ENCODE measurements around the gene RPH3AL.
A peak's percentile ranks its signal among the peaks of the same experiment; 100 is the strongest.

RPH3AL gene

DNA sequence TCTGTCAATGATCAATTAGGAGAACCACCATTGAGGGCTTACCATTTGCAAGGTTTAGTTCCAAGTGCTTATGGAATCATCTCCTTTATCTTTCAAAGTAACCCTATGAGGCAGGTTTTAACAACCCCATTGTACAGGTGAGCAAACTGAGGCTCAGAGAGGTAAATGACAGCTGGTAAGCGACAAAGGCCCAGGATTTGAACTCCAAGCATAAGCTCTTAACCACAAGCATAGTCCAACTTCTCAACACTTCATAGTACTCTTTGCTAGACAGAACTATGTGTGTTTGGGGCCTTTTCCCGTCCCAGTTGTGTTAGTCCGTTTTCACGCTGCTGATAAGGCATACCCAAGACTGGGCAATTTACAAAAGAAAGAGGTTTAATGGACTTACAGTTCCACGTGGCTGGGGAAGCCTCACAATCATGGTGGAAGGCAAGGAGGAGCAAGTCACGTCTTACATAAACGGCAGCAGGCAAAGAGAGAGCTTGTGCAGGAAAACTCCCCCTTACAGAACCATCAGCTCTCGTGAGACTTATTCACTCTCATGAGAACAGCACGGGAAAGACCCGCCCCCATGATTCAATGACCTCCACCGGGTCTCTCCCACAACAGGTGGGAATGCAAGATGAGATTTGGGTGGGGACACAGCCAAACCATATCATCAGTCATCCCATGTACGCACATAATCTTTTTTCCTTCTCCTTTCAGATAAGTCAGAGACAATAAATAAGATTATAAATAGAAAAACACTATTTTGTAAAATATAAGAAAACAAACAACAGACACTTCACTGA is 6.4 kb downstream of the RPH3AL start:
- peaks cover 41% of the 10 kb centered on the region for H3K9me3 ChIP-seq
- H3K27ac ChIP-seq = no peak overlapping the region
- H3K4me2 ChIP-seq = no peak overlapping the region
- TF ChIP-seq Cebpa-rat (IDR thresholded peaks at IDR 0.05) = no peak
- H3K36me3 ChIP-seq = 0 out of 2 replicates have a peak, but pooled peaks cover 4% of the 10 kb centered on the region
- H3K4me3 ChIP-seq = no peak overlapping the region
- H3K9ac ChIP-seq = no peak overlapping the region
- peaks cover 66% of the 10 kb centered on the region for H3K4me1 ChIP-seq
- no peaks in the 10 kb centered on the region for H4K20me1 ChIP-seq
- no peaks in the 10 kb centered on the region for H3K27me3 ChIP-seq

DNA sequence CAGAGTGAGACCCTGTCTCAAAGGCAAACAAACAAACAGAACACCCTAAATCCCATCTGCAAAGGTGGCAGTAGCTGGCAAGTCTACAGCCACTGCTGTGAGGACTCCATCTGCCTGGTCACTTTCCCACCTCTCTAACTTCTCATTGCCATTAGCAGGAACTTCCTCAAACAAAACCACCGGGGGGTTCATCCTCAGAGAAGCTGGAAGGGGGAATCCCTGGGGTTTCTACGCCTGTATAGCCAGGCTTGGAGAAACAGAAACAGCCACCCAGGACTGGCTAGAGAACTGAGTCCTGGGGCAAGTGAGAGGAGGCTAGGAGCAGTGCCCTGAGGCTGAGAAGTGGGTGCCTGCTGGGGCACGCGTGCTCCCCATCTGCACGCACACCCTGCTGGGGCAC is 7.3 kb downstream of the RPH3AL start:
- H4K20me1 ChIP-seq = no peaks in the 10 kb centered on the region
- H3K27me3 ChIP-seq = no peaks in the 10 kb centered on the region
- H3K27ac ChIP-seq = no peak overlapping the region
- peak overlapping the region; percentile 20 for H3K4me2 ChIP-seq
- peaks cover 41% of the 10 kb centered on the region for H3K9me3 ChIP-seq
- H3K36me3 ChIP-seq = 0 out of 2 replicates have a peak, but pooled peaks cover 4% of the 10 kb centered on the region
- H3K4me3 ChIP-seq = no peak overlapping the region
- peaks cover 60% of the 10 kb centered on the region for H3K4me1 ChIP-seq
- no peak overlapping the region for H3K9ac ChIP-seq
- TF ChIP-seq Cebpa-rat (IDR thresholded peaks at IDR 0.05) = no peak

DNA sequence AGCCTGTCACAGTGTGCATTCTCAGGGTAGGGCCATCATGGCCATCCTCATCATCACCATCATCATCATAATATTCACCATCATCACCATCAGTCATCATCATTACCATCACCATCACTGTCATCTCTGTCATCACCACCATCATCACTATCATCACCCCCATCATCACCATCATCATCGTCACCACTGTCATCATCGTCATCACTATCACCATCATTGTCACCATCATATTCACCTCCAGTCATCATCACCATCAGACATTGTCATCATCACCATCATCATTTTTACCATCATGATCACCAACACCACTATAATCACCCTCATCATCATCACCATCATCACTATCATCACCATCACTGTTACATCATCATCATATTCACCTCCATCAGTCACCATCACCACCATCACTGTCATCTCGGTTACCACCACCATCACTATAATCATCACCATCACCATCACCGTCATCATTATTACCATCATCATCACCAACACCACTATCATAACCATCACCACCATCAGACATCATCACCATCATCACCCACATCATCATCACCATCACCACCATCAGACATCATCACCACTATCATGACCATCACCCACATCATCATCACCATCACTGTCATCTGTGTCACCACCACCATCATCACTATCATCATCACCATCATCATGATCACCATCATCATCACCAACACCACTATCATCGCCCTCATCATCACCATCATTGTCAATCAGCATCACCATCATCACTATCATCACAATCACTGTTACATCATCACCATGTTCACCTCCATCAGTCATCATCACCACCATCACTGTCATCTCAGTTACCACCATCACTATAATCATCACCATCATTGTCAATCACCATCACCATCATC is 8.5 kb downstream of the RPH3AL start:
- H3K27me3 ChIP-seq = no peaks in the 10 kb centered on the region
- H3K36me3 ChIP-seq = 0 out of 2 replicates have a peak, but pooled peaks cover 4% of the 10 kb centered on the region
- no peak overlapping the region for H3K27ac ChIP-seq
- no peak for TF ChIP-seq Cebpa-rat (IDR thresholded peaks at IDR 0.05)
- peaks cover 41% of the 10 kb centered on the region for H3K9me3 ChIP-seq
- no peak overlapping the region for H3K9ac ChIP-seq
- H3K4me1 ChIP-seq = peaks cover 60% of the 10 kb centered on the region
- no peaks in the 10 kb centered on the region for H4K20me1 ChIP-seq
- H3K4me2 ChIP-seq = no peak overlapping the region
- H3K4me3 ChIP-seq = no peak overlapping the region

DNA sequence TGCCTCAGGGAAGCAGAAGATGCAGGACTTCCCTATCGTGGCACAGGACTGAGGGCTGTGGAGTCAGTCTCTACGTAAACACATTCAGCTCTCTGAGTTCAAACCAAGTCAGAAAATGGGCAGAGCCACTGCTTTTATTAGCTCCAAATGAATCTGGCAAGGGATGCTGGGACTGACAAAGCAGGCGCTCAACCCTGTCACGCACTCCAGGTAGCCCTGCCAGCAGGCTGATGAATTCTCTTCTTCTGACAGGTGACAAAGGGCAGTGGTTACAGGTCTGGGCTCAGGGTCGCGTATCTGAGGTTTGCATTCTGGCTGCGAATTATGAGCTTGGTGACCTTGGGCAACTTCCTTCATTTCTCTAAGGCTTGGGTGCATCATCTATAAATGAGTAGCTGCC is 9.4 kb downstream of the RPH3AL start:
- Histone ChIP-seq H3K27ac (no peak overlapping the region), H3K4me3 (no peak overlapping the region), H4K20me1 (no peaks in the 10 kb centered on the region), H3K4me1 (peaks cover 60% of the 10 kb centered on the region), H3K27me3 (no peaks in the 10 kb centered on the region), H3K36me3 (0 out of 2 replicates have a peak, but pooled peaks cover 4% of the 10 kb centered on the region), H3K9ac (no peak overlapping the region), H3K9me3 (peaks cover 41% of the 10 kb centered on the region), H3K4me2 (no peak overlapping the region)
- TF ChIP-seq Cebpa-rat (IDR thresholded peaks at IDR 0.05) = no peak

DNA sequence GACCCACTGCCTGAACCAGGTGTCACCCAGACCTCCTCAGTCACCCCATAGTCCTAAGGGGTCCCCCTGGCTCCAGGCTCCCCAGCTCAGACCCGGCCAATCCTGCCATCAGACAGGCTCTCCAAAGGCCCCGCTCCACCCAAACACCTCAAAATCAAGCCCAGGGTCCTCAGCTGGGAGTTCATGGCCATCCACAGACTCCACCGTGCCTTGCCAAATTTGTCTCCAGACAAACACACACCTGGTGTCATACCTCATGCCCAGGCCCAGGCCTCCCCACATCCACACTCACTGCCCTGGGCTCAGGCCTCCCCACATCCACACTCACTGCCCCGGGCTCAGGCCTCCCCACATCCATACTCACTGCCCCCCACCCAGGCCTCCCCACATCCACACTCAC is 12.5 kb downstream of the RPH3AL start:
- peak overlapping the region; percentile 58; the same call in 1 of the 2 replicates for H3K4me3 ChIP-seq
- peaks cover 11% of the 10 kb centered on the region; the same call in 1 of the 2 replicates for H4K20me1 ChIP-seq
- peak overlapping the region; percentile 83 for H3K27ac ChIP-seq
- no peak for TF ChIP-seq Cebpa-rat (IDR thresholded peaks at IDR 0.05)
- 0 out of 2 replicates have a peak, but pooled peaks cover under 1% of the 10 kb centered on the region for H3K36me3 ChIP-seq
- H3K4me1 ChIP-seq = peaks cover 67% of the 10 kb centered on the region
- H3K9me3 ChIP-seq = peaks cover 22% of the 10 kb centered on the region
- peak overlapping the region; percentile 74 for H3K9ac ChIP-seq
- 0 out of 2 replicates have a peak, but pooled peaks cover 6% of the 10 kb centered on the region for H3K27me3 ChIP-seq
- H3K4me2 ChIP-seq = peak overlapping the region; percentile 94

DNA sequence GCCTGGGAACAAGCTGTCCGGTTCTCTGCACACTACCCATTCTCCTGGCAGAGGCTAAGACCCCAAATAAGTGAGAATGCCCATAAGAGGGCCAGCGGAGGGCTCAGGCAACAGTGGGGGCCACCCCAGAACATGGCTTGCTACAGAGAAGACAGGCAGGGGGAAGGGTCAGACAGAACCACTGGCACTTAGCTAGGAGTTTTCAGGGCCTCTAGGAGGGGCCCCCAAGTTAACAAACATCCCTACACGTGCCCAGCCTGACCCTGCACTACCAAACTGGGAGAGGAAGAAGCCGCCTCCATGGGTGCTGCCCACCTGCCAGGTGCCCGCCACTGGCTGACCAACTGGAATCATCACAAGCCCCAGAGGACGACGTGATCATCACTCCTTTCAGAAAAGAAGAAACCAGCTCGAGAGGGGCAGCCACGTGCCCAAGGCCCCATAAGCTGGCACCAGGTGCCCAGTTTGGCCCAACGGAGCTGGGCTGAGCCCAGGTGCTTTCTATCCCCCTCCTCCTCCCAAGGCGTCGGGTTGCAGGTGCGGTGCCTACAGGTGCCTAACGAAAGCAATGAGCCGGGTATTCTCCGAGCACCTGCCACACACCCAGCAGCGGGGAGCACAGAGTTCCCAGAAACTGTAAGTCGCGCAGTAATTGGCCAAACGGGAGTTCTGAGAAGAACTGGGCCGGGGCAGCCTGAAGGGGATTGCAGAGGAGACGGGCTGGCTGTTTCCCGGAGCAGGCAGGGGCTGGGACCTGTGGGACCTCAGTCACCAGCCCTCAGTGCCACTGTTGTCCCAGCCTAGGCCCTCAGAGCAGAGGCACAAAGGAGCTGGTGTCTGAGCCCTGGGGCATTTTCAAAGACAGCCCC is 13.2 kb downstream of the RPH3AL start:
- TF ChIP-seq Cebpa-rat (IDR thresholded peaks at IDR 0.05) = no peak
- H3K9me3 ChIP-seq = peaks cover 16% of the 10 kb centered on the region
- peak overlapping the region; percentile 83 for H3K27ac ChIP-seq
- H3K27me3 ChIP-seq = 0 out of 2 replicates have a peak, but pooled peaks cover 10% of the 10 kb centered on the region
- peaks cover 69% of the 10 kb centered on the region for H3K4me1 ChIP-seq
- peak overlapping the region; percentile 58; the same call in 1 of the 2 replicates for H3K4me3 ChIP-seq
- no peaks in the 10 kb centered on the region for H3K36me3 ChIP-seq
- H3K4me2 ChIP-seq = peak overlapping the region; percentile 94
- H4K20me1 ChIP-seq = peaks cover 14% of the 10 kb centered on the region; the same call in 1 of the 2 replicates
- H3K9ac ChIP-seq = peak overlapping the region; percentile 74

DNA sequence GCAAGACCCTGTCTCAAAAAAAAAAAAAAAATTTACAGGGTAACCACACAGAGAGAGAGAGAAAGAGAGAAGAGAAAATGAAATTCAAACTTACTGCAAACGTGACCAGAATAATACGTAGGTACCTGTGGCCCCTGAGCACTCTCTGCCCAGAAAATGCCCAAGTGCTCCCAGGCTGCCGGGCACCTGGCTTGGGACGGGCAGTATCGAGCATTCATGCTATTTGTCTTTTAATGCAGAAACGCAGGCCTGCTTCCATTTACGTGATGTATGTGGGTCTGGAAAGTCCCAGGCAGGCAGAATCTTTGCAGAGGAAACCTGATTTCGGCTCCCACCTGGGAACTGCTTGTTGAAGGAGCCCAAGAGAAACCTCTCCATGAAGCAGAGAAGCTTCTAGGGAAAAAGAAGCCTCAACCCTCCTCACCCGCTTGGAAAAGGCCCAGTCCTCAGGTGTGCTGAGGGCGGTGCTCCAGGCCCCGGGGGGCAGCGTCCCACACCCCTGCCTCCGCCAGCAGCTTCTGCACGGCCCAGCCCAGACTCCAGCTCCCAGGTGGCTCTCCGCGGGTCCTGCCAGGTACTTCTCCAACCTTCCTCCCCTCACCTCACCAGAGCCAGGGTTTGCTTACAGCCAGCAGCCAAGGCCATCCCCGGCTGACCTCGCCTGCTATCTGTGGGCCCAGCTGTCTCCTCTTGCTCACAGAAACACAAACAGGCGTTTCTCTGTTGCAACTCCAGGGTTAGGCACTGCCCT is 14.0 kb downstream of the RPH3AL start:
- Histone ChIP-seq H3K9ac (peak overlapping the region; percentile 74), H3K4me2 (peak overlapping the region; percentile 94), H3K27me3 (peaks cover 15% of the 10 kb centered on the region; the same call in 1 of the 2 replicates), H4K20me1 (peaks cover 14% of the 10 kb centered on the region; the same call in 1 of the 2 replicates), H3K36me3 (no peaks in the 10 kb centered on the region), H3K4me3 (peak overlapping the region; percentile 58; the same call in 1 of the 2 replicates), H3K9me3 (peaks cover 8% of the 10 kb centered on the region), H3K4me1 (peaks cover 77% of the 10 kb centered on the region), H3K27ac (peak overlapping the region; percentile 83)
- TF ChIP-seq Cebpa-rat (IDR thresholded peaks at IDR 0.05) = no peak

DNA sequence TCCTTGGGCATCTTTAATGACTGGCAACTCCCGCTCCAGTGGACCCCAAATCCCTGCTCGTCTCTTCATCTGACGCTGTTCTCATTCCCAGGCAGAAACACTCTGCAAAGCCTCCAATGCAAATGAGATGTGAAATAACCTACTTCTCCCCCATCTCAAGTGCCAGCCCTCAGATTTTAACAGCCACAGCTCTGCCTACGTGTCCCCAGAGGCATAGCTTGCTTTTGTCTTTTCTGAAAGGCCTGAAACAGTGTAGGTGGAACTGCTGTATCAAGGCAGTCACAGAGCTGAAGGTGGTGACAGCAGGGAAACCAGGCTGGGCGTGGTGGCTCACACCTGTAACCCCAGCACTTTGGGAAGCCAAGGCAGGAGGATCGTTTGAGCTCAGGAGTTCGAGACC is 14.7 kb downstream of the RPH3AL start:
- TF ChIP-seq Cebpa-rat (IDR thresholded peaks at IDR 0.05) = no peak
- Histone ChIP-seq H3K36me3 (no peaks in the 10 kb centered on the region), H4K20me1 (peaks cover 14% of the 10 kb centered on the region; the same call in 1 of the 2 replicates), H3K9me3 (peaks cover 4% of the 10 kb centered on the region; the same call in 1 of the 2 replicates), H3K4me2 (peak overlapping the region; percentile 94), H3K27ac (peak overlapping the region; percentile 83), H3K9ac (peak overlapping the region; percentile 74), H3K27me3 (peaks cover 17% of the 10 kb centered on the region; the same call in 1 of the 2 replicates), H3K4me1 (peaks cover 85% of the 10 kb centered on the region), H3K4me3 (peak overlapping the region; percentile 58)

All from BLaER1 (cell line).